Stimulated activated naive CD4-positive, alpha-beta T cell (primary cell): ENCODE results near the gene MTF1.
"Not testable (repeated sequence)": the region's sequence is repeated elsewhere in the genome, so short reads cannot be mapped to it uniquely, and the experiment has no call there.

ENCODE experiments used
- DNase-seq, 6 experiments: peaks; one replicate each; lab custom pipeline; 2025; lab: John Stamatoyannopoulos, UW

Gene MTF1

GRCh38 chr1:37793773-37794371 lies 65.5 kb downstream of the MTF1 start, which contains the start of gene MANEAL:
TSS of gene MANEAL (plus strand) at chr1:37793847. CDS start at chr1:37794183, 336 bp downstream.
- no peak for DNase-seq

GRCh38 chr1:37792943-37793686 lies 66.3 kb downstream of the MTF1 start:
- no peak for DNase-seq

- no peak for DNase-seq
Measured at GRCh38 chr1:37782491-37782890, 76.9 kb downstream of the MTF1 start.

- no peak for DNase-seq
Measured at GRCh38 chr1:37778654-37779053, 80.7 kb downstream of the MTF1 start.

GRCh38 chr1:37776946-37777516 lies 82.4 kb downstream of the MTF1 start:
- no peak for DNase-seq

- DNase-seq = not testable (repeated sequence)
Measured at GRCh38 chr1:37771440-37771839, 88.0 kb downstream of the MTF1 start.

- no peak for DNase-seq
Measured at GRCh38 chr1:37767488-37767887, 91.9 kb downstream of the MTF1 start.

GRCh38 chr1:37765916-37766664 lies 93.3 kb downstream of the MTF1 start:
- no peak for DNase-seq

- DNase-seq = no peak
Measured at GRCh38 chr1:37764888-37765441, 94.4 kb downstream of the MTF1 start, which contains the start of gene EPHA10. TSS of gene EPHA10 (minus strand) at chr1:37765120. CDS start at chr1:37765066, 54 bp downstream.

GRCh38 chr1:37764414-37764825 lies 95.0 kb downstream of the MTF1 start:
- peak in 1 of 6 experiments; percentile 1 for DNase-seq

- no peak for DNase-seq
Measured at GRCh38 chr1:37763791-37764413, 95.5 kb downstream of the MTF1 start.

GRCh38 chr1:37762516-37762915 lies 96.9 kb downstream of the MTF1 start:
- DNase-seq = no peak

GRCh38 chr1:37761416-37762095 lies 97.8 kb downstream of the MTF1 start:
- DNase-seq = no peak
